Endometrial microvascular endothelial cells (primary cell): Measurements from ENCODE around the gene MTCL1. TPM values are rescaled to one million over a fixed set of nuclear protein-coding genes. Genes with fewer than 3 reads are reported as not detected.

ENCODE experiments used
- in situ Hi-C: cut with HindIII; loops from 2 replicates; pipeline ENCODE4 v1.10.0; 2017; ENCODE audit warnings: low sequenced_read_pairs, low pct_unique_long_range_greater_than_20kb; ENCODE audit errors: inconsistent ontology term
- total RNA-seq: library from RNA; depleted of rRNA; stranded (reverse); fragments of >200 nt; gene quantifications from one replicate; pipeline ENCODE4 v1.2.3, GENCODE V29; 2015; ENCODE audit errors: inconsistent ontology term

The MTCL1 gene
- total RNA-seq, 1 donor from 2014 or later: 28.2 TPM

- in situ Hi-C loops: no loop called here
Observed at GRCh38 chr18:8730080-8730827, 24.9 kb downstream of the MTCL1 start.

- in situ Hi-C loops: no loop called here
Observed at GRCh38 chr18:8732442-8733360, 27.3 kb downstream of the MTCL1 start.

GRCh38 chr18:8734496-8734895, 29.1 kb downstream of the MTCL1 start:
- in situ Hi-C loops: no loop called here

GRCh38 chr18:8735274-8735673, 29.9 kb downstream of the MTCL1 start:
- in situ Hi-C loops: no loop called here

GRCh38 chr18:8741117-8741516, 35.8 kb downstream of the MTCL1 start:
- in situ Hi-C loops: no loop called here

GRCh38 chr18:8741532-8741931, 36.2 kb downstream of the MTCL1 start:
- in situ Hi-C loops: no loop called here

- in situ Hi-C loops: no loop called here
Observed at GRCh38 chr18:8742387-8743361, 37.3 kb downstream of the MTCL1 start.

- in situ Hi-C loops: no loop called here
Observed at GRCh38 chr18:8744038-8744437, 38.7 kb downstream of the MTCL1 start.

DNA sequence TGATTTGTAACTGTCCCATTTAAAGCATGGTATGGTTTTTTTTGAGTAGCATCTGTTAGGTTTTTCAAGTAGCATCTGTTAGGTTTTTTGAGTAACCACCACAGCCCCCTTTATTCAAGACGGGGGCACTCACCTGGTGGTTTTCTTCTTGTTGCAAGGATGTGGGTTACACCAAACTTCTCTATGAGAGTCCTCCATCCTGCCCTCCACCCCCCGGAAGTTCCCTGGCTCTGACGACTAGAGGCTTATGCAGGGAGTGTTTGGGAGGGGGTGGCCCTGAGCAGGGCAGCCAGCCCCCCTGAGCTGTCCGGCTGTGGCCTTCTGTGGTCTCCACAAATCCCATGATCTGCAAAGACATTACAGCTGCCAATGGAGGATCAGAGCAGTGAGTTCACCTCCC, 39.3 kb downstream of the MTCL1 start:
- in situ Hi-C loops: no loop called here

GRCh38 chr18:8745355-8746014, 40.1 kb downstream of the MTCL1 start:
- in situ Hi-C loops: no loop called here

DNA sequence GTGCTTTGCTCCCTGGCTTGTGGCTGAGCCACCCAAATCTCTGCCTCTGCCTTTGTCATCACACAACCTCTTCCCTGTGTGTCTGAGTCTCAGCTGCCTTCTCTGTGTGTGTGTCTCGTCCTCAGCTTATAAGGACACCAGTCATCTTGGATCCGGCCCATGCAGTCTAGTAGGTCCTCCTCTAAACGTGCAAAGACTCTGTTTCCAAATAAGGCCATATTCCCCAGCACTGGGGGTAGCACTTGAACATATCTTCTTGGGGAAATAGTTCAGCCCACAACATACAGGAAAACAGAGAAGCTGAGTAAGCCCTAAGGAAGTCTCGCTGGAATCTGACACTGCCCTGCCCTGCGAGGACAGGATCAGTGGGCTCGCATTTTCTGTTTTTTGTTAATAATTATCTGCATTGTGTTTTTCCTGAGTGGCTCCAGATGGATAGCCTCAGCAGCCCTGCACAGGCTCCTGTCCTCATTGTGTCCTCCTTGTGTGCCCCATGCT, 42.1 kb downstream of the MTCL1 start:
- in situ Hi-C loops: no loop called here

DNA sequence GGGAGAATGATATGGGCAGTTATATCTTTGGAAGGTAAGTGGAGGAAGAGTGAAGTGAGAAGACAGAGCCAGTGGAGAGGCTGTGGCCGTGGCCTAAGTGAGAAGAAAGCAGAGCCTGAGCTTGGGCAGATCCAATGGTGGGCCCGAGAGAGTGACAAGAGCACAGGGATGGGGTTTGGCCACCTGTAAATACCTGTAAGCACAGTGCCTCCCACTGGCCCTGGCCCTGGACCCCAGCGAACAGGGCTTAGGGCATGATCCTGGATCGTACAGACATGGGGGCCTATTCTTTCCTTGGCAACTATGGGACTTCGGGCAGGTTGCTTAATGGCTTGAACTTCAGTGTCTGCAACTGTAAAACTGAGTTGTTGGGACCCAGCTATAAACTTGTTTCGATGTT, 44.1 kb downstream of the MTCL1 start:
- in situ Hi-C loops: no loop called here

- in situ Hi-C loops: no loop called here
Observed at GRCh38 chr18:8750954-8751415, 45.6 kb downstream of the MTCL1 start.

GRCh38 chr18:8751692-8752091, 46.3 kb downstream of the MTCL1 start:
- in situ Hi-C loops: no loop called here

DNA sequence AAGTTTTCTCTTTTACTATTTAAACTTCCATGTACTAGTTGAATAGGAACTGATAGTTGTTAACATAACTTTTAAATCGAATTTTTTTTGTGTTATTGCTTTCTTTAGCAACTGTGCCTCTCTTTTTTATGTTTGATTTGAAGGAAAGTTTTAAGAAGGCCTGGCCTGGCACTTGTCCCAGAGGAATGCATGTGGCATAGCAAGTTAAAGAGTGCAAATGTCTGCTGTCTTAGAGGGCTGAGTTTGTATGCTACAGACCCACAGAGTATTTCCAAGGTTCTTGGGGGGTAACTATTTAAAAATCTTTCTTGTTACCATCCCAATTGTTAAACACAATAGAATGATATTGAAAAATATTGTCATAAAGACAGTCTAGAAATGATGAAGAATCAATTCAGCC, 47.0 kb downstream of the MTCL1 start:
- in situ Hi-C loops: no loop called here

- in situ Hi-C loops: no loop called here
Observed at GRCh38 chr18:8754995-8755960, 49.9 kb downstream of the MTCL1 start.

GRCh38 chr18:8756571-8756970, 51.2 kb downstream of the MTCL1 start:
- in situ Hi-C loops: no loop called here
